Measurements from ENCODE around the gene SLC26A2. TPM values are rescaled to one million over a fixed set of nuclear protein-coding genes. Genes with fewer than 3 reads are reported as not detected.
"Not testable (repeated sequence)": the region's sequence is repeated elsewhere in the genome, so short reads cannot be mapped to it uniquely, and the experiment has no call there.

SLC26A2 gene
- total and polyA plus RNA-seq, 5 experiments from 2014 or later = 2.5 to 16.9 (median 3.0) TPM

GRCh38 chr5:149940941-149941644 is 19.5 kb upstream of the SLC26A2 start:
- H3K9me3 Mint-ChIP-seq = no peaks in the 10 kb centered on the region
- DNase-seq (no peak), ATAC-seq (no peak)
- POLR2A ChIA-PET = no interaction called here
- no peaks in the 10 kb centered on the region for H3K36me3 Mint-ChIP-seq
- H3K4me3 Mint-ChIP-seq = peak overlapping the region in 1 of 10 donors; percentile 10
- no peaks in the 10 kb centered on the region for H3K4me1 Mint-ChIP-seq
- H3K27ac Mint-ChIP-seq = no peak overlapping the region
- H3K27me3 Mint-ChIP-seq = peaks cover 0 to 4% (median 0%) of the 10 kb centered on the region in 5 donors

DNA sequence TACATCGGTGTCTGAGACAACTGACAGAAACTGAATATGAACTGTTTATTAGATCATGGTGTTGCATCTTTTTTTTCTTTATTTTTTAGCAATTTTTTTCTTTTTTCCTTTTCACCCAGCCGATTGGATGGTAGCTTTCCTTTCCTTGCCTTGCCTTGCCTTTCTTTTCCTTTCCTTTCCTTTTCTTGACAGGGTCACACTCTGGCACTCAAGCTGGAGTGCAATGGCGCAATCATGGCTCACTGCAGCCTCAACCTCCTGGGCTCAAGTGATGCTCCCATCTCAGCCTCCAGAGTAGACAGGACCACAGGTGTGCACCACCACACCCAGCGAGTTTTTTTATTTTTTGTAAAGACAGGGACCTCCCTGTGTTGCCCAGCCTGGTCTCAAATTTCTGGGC is 18.8 kb upstream of the SLC26A2 start:
- ATAC-seq = no peak
- no peak overlapping the region for H3K4me3 Mint-ChIP-seq
- H3K27ac Mint-ChIP-seq = peak overlapping the region in 1 of 10 donors; percentile 49
- H3K36me3 Mint-ChIP-seq = no peaks in the 10 kb centered on the region
- DNase-seq = no peak
- H3K4me1 Mint-ChIP-seq = no peaks in the 10 kb centered on the region
- H3K9me3 Mint-ChIP-seq = no peaks in the 10 kb centered on the region
- peaks cover 0 to 4% (median 0%) of the 10 kb centered on the region in 5 donors for H3K27me3 Mint-ChIP-seq
- POLR2A ChIA-PET = no interaction called here

- Mint-ChIP-seq H3K27me3 (peaks cover 0 to 3% (median 0%) of the 10 kb centered on the region in 5 donors), H3K9me3 (no peaks in the 10 kb centered on the region), H3K4me1 (no peaks in the 10 kb centered on the region), H3K27ac (no peak overlapping the region), H3K36me3 (no peaks in the 10 kb centered on the region), H3K4me3 (no peak overlapping the region)
- no peak for ATAC-seq
- POLR2A ChIA-PET = no interaction called here
- DNase-seq = no peak
These were observed 18.4 kb upstream of the SLC26A2 start for GRCh38 chr5:149942199-149942598.

- POLR2A ChIA-PET, H3K27ac Mint-ChIP-seq, H3K4me3 Mint-ChIP-seq, H3K36me3 Mint-ChIP-seq, H3K9me3 Mint-ChIP-seq, H3K4me1 Mint-ChIP-seq, ATAC-seq, H3K27me3 Mint-ChIP-seq, DNase-seq: not testable (repeated sequence)
These were observed 17.8 kb upstream of the SLC26A2 start for GRCh38 chr5:149942741-149943169.

DNA sequence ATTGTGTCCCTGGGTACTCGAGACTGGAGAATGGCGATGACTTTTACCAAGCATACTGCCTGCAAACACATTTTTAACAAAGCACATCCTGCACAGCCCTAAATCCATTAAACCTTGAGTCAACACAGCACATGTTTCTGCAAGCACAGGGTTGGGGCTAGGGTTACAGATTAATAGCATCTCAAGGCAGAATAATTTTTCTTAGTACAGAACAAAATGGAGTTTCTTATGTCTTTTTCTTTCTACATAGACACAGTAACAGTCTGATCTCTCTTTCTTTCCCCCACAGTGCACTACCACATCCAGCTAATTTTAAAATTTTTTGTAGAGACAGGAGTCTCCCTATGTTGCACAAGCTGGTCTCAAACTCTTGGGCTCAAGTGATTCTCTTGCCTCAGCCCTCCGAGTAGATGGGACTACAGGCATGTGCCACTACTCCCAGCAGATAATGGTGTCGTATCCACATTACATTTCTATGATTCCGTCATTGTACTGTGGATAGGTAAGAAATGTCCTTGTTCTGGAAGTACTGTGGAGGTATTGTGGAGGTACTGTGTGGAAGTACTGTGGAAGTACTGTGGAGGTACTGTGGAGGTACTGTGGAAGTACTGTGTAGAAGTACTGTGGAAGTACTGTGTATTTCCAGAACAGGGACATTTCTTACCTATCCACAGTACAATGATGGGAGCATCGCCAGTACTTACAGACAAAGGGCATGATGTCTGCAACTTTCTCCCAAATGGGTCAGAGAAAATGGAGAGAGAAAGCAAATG is 17.2 kb upstream of the SLC26A2 start:
- H3K36me3 Mint-ChIP-seq, H3K27me3 Mint-ChIP-seq, H3K9me3 Mint-ChIP-seq, DNase-seq, ATAC-seq, POLR2A ChIA-PET, H3K27ac Mint-ChIP-seq, H3K4me3 Mint-ChIP-seq, H3K4me1 Mint-ChIP-seq: not testable (repeated sequence)

DNA sequence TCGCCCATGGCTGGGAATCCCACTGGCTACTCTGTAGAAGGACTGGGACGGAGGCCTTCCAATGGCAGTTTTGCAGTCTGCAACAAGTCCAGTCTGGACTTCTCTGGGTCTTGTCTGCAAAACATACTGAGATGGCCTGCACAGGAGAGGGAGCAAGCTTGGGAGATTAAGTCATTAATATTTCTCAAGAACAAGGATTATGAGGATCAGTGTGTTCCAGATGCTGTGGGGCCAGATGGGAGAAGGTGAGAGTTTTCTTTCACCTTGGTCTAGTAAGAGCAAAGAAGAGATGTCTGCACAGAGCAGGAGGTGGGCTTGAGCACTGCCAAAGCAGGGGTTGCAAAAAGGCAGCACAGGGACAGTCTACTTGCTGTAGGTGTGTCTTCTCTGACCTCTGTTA is 15.9 kb upstream of the SLC26A2 start, which contains the start of gene PDE6A:
Gene PDE6A, minus strand, starts transcription at position 128 of the 400 bp plus-strand sequence. Its CDS starts 120 bp downstream, at position 8.
- no peak for DNase-seq
- Mint-ChIP-seq H3K36me3 (no peaks in the 10 kb centered on the region), H3K27me3 (peaks cover 0 to 8% (median 3%) of the 10 kb centered on the region in 5 donors), H3K4me3 (no peak within 1 kb of the TSS), H3K27ac (no peak within 1 kb of the TSS), H3K4me1 (no peaks in the 10 kb centered on the region), H3K9me3 (no peaks in the 10 kb centered on the region)
- ATAC-seq = no peak
- POLR2A ChIA-PET = no interaction called here

- H3K9me3 Mint-ChIP-seq = no peaks in the 10 kb centered on the region
- POLR2A ChIA-PET = no interaction called here
- ATAC-seq = no peak
- H3K4me3 Mint-ChIP-seq = no peak overlapping the region
- DNase-seq = no peak
- H3K27ac Mint-ChIP-seq = no peak overlapping the region
- no peaks in the 10 kb centered on the region for H3K4me1 Mint-ChIP-seq
- no peaks in the 10 kb centered on the region for H3K36me3 Mint-ChIP-seq
- peaks cover 0 to 8% (median 3%) of the 10 kb centered on the region in 5 donors for H3K27me3 Mint-ChIP-seq
These were observed 14.4 kb upstream of the SLC26A2 start for GRCh38 chr5:149946118-149946517.

GRCh38 chr5:149948993-149949392 is 11.6 kb upstream of the SLC26A2 start:
- Mint-ChIP-seq H3K9me3 (no peaks in the 10 kb centered on the region), H3K36me3 (no peaks in the 10 kb centered on the region), H3K4me3 (no peak overlapping the region), H3K27me3 (peaks cover 0 to 8% (median 3%) of the 10 kb centered on the region in 5 donors), H3K4me1 (no peaks in the 10 kb centered on the region), H3K27ac (no peak overlapping the region)
- POLR2A ChIA-PET = no interaction called here
- ATAC-seq = no peak
- DNase-seq = no peak

GRCh38 chr5:149951138-149951749 is 9.3 kb upstream of the SLC26A2 start:
- ATAC-seq = no peak

DNA sequence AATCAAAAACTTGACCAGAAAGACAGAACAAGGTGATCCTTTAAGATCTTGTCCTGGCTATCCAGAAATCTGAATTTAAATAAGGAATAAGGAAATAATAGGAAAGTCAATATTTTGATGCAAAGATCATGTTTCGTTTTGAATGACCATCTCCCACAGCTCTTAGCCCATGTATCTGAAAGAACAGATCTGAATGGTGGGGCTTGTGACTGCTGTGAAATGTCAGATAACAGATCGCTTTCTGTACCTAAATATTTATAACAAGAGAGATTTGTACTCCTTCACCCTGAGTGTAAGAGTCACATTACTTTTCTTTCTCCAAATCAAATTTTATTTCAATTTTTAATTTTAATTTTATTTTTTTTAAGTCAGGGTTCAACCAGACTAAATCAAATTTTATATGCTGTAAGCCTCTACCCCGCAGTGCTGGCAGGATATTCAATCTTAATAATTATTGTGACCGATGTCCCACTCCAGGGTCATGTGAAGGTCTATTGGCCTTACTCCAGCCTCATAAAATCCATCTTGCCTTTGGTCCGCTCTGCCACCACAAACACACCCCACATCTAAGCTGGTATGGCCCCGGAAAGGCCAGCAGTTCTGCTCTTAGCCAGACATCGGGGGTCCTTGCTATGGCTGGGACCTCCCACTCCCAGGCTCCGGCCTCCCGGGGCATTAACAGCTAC is 7.0 kb upstream of the SLC26A2 start:
- Mint-ChIP-seq H3K27ac (no peak overlapping the region), H3K36me3 (no peaks in the 10 kb centered on the region), H3K4me1 (no peaks in the 10 kb centered on the region), H3K27me3 (peaks cover 0 to 3% (median 0%) of the 10 kb centered on the region in 5 donors), H3K4me3 (no peak overlapping the region), H3K9me3 (no peaks in the 10 kb centered on the region)
- DNase-seq = no peak
- ATAC-seq = no peak
- POLR2A ChIA-PET = no interaction called here

More at GRCh38 chr5:149951138-149951749, 9.3 kb upstream of the SLC26A2 start:
- Mint-ChIP-seq H3K9me3 (no peaks in the 10 kb centered on the region), H3K4me3 (no peak overlapping the region), H3K27ac (no peak overlapping the region), H3K36me3 (no peaks in the 10 kb centered on the region), H3K4me1 (no peaks in the 10 kb centered on the region), H3K27me3 (peaks cover 0 to 8% (median 3%) of the 10 kb centered on the region in 5 donors)
- POLR2A ChIA-PET = interaction anchor here (0.6 to 0.7 kb wide), 2 partner anchors 9 to 16 kb away, joined by 3 read pairs; partner anchors contain the start of gene SLC26A2
- no peak for DNase-seq

DNA sequence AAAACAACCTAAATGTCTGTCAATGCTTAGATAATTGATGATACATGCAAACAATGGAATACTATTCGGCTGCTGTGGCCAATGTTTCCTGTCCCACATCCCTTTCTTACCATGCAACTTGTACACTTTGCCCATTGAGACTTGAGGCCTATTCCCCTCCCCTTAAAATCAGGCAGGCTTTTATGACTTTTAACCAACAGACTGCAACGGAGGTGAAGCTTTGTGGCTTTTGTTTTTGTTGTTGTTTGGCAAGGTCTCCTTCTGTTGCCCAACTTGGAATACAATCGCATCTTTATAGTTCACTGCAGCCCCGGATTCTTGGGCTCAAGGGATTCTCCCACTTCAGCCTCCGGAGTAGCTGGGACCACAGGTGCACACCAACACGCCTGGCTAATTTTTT is 5.8 kb upstream of the SLC26A2 start:
- Mint-ChIP-seq H3K36me3 (no peaks in the 10 kb centered on the region), H3K27me3 (no peaks in the 10 kb centered on the region), H3K4me1 (peaks cover 6 to 11% (median 10%) of the 10 kb centered on the region in 4 donors), H3K27ac (no peak overlapping the region), H3K4me3 (no peak overlapping the region), H3K9me3 (no peaks in the 10 kb centered on the region)
- POLR2A ChIA-PET = no interaction called here
- DNase-seq (no peak), ATAC-seq (no peak)

GRCh38 chr5:149956685-149957084 is 3.9 kb upstream of the SLC26A2 start:
- Mint-ChIP-seq H3K36me3 (no peaks in the 10 kb centered on the region), H3K27ac (no peak overlapping the region), H3K9me3 (no peaks in the 10 kb centered on the region), H3K27me3 (no peaks in the 10 kb centered on the region), H3K4me1 (peaks cover 12 to 26% (median 23%) of the 10 kb centered on the region in 4 donors), H3K4me3 (no peak overlapping the region)
- POLR2A ChIA-PET = no interaction called here
- DNase-seq (no peak), ATAC-seq (no peak)
